Measurements from ENCODE around the gene RHOJ. TPM values are rescaled to one million over a fixed set of nuclear protein-coding genes. Genes with fewer than 3 reads are reported as not detected.

The RHOJ gene
- polyA plus RNA-seq, 1 experiment = 62.7 TPM

GRCh38 chr14:63328787-63329737 is 124.8 kb downstream of the RHOJ start:
- ChIA-PET CTCF (no interaction called here), POLR2A (no interaction called here)
- TF ChIP-seq CTCF (IDR thresholded peaks at IDR 0.05; ENCODE audit: low read depth, low read length) = no peak
- no peak overlapping the region for H3K4me3 ChIP-seq (ENCODE audit: low read depth, low read length)
- H3K9me3 ChIP-seq (ENCODE audit: control insufficient read depth, insufficient read depth, low read length) = no peaks in the 10 kb centered on the region
- DNase-seq (ENCODE audit: low read depth, low spot score) = no peak
- no peaks in the 10 kb centered on the region for H3K27me3 ChIP-seq (ENCODE audit: control insufficient read depth, insufficient read depth, low read length)
- no peak overlapping the region for H3K27ac ChIP-seq (ENCODE audit: low read depth, low read length)

- DNase-seq (ENCODE audit: low read depth, low spot score) = no peak
- no peak overlapping the region for H3K4me3 ChIP-seq (ENCODE audit: low read depth, low read length)
- CTCF ChIA-PET = no interaction called here
- POLR2A ChIA-PET = no interaction called here
- no peaks in the 10 kb centered on the region for H3K27me3 ChIP-seq (ENCODE audit: control insufficient read depth, insufficient read depth, low read length)
- no peaks in the 10 kb centered on the region for H3K9me3 ChIP-seq (ENCODE audit: control insufficient read depth, insufficient read depth, low read length)
- no peak for TF ChIP-seq CTCF (IDR thresholded peaks at IDR 0.05; ENCODE audit: low read depth, low read length)
- no peak overlapping the region for H3K27ac ChIP-seq (ENCODE audit: low read depth, low read length)
Observed at GRCh38 chr14:63342371-63342770, 138.1 kb downstream of the RHOJ start.

Other genes with a start within 250 kb of the RHOJ start
- 0.24 TPM in 2 replicates for gene KCNH5, start 159.0 kb upstream of the RHOJ start, polyA plus RNA-seq (2011; rRNA removed)
- not detected in 2 replicates for gene GPHB5, start 114.5 kb downstream of the RHOJ start, polyA plus RNA-seq (2011; rRNA removed)